SK-N-SH (cell line): ENCODE measurements around the gene TMA7. TPM values are rescaled to one million over a fixed set of nuclear protein-coding genes. Genes with fewer than 3 reads are reported as not detected.

ENCODE experiments used
- CTCF ChIA-PET: fragments of 300-600, 350-600 bp; formaldehyde crosslinking; extraction: SDS; loops from one replicate; lab custom pipeline; 2021; lab: Yijun Ruan, JAX
- POLR2A ChIA-PET: fragments of 350-600 bp; sonication (Branson Sonifier 250); formaldehyde crosslinking; extraction: SDS; loops from one replicate; lab custom pipeline; 2020; ENCODE audit warnings: antibody characterized with exemption, inconsistent platforms; lab: Yijun Ruan, JAX
- DNase-seq: peaks from one replicate; pipeline ENCODE4 v3.0.0; 2012
- H2AFZ ChIP-seq: fragments of 200-600 bp; sonication (generic); 2 replicates; pipeline ENCODE4 v1.8.1; 2016; ENCODE audit warnings: antibody characterized with exemption, mild to moderate bottlenecking, low read depth
- H3F3A ChIP-seq: fragments of 200-600 bp; sonication (generic); replicated peaks from 2 replicates; pipeline ENCODE3; 2016; ENCODE audit warnings: antibody characterized with exemption, mild to moderate bottlenecking; ENCODE audit not compliant: insufficient read depth
- H3K27ac ChIP-seq, 2 experiments: fragments of 200-500 bp in 1 of 2; fragments of 200-600 bp in 1 of 2; sonication (Bioruptor generic) in 1 of 2; sonication (generic), shearing (Covaris generic) in 1 of 2; 2 replicates each; pipeline versions ENCODE4 v1.5.1 to v1.6.1; 2014 to 2016; ENCODE audit warnings: low read depth in 2 of 2, inconsistent platforms in 1 of 2, low read length in 1 of 2, mild to moderate bottlenecking in 1 of 2, mixed read lengths in 1 of 2
- H3K27me3 ChIP-seq: fragments of 200-600 bp; sonication (generic), shearing (Covaris generic); 2 replicates; pipeline ENCODE4 v1.6.1; 2016; ENCODE audit warnings: mixed run types; ENCODE audit not compliant: insufficient read depth
- H3K36me3 ChIP-seq, 2 experiments: fragments of 200-500 bp in 1 of 2; fragments of 200-600 bp in 1 of 2; sonication (Bioruptor generic) in 1 of 2; sonication (generic) in 1 of 2; replicated peaks in 1 of 2; 2 replicates each; pipeline versions ENCODE3 to v1.5.1; 2014 to 2016; ENCODE audit warnings: low read length in 1 of 2, mild to moderate bottlenecking in 1 of 2; ENCODE audit not compliant: insufficient read depth in 2 of 2, control insufficient read depth in 1 of 2
- H3K4me1 ChIP-seq, 2 experiments: fragments of 200-500 bp in 1 of 2; fragments of 200-600 bp in 1 of 2; sonication (Bioruptor generic) in 1 of 2; sonication (generic), shearing (Covaris generic) in 1 of 2; 2 replicates each; pipeline versions ENCODE4 v1.5.1 to v1.6.1; 2014 to 2016; ENCODE audit warnings: low read depth in 1 of 2, low read length in 1 of 2, mixed run types in 1 of 2; ENCODE audit not compliant: insufficient read depth in 2 of 2, control insufficient read depth in 1 of 2
- H3K4me2 ChIP-seq: fragments of 200-600 bp; sonication (generic), shearing (Covaris generic); 2 replicates; pipeline ENCODE4 v1.6.1; 2017; ENCODE audit warnings: mixed run types
- H3K4me3 ChIP-seq, 2 experiments: fragments of 200-500 bp in 1 of 2; fragments of 200-600 bp in 1 of 2; sonication (Bioruptor generic) in 1 of 2; sonication (generic), shearing (Covaris generic) in 1 of 2; 2 replicates each; pipeline versions ENCODE4 v1.5.1 to v1.8.1; 2014 to 2016; ENCODE audit warnings: low read depth in 2 of 2, inconsistent platforms in 1 of 2, low read length in 1 of 2, mild to moderate bottlenecking in 1 of 2, mixed read lengths in 1 of 2, moderate library complexity in 1 of 2
- H3K79me2 ChIP-seq: fragments of 200-600 bp; sonication (generic); 2 replicates; pipeline ENCODE4 v1.8.1; 2017; ENCODE audit warnings: mild to moderate bottlenecking; ENCODE audit not compliant: insufficient read depth
- H3K9ac ChIP-seq: fragments of 200-600 bp; sonication (generic); 2 replicates; pipeline ENCODE4 v1.6.1; 2017; ENCODE audit warnings: mixed run types
- H3K9me2 ChIP-seq: fragments of 200-600 bp; sonication (generic); 2 replicates; pipeline ENCODE4 v1.6.1; 2017; ENCODE audit warnings: mixed run types
- H3K9me3 ChIP-seq: fragments of 200-600 bp; sonication (generic); 2 replicates; pipeline ENCODE4 v1.6.1; 2017; ENCODE audit warnings: mixed run types, mild to moderate bottlenecking, moderate library complexity
- H4K20me1 ChIP-seq: fragments of 200-600 bp; sonication (generic); 2 replicates; pipeline ENCODE4 v1.6.1; 2017; ENCODE audit warnings: mild to moderate bottlenecking, mixed run types; ENCODE audit not compliant: insufficient read depth
- CHD2 ChIP-seq: fragments of 150-350 bp; IDR thresholded peaks from 2 replicates; pipeline ENCODE4 v1.6.1; 2018; ENCODE audit warnings: low read length; ENCODE audit not compliant: partially characterized antibody
- CTCF ChIP-seq: fragments of 200-600 bp; sonication (generic); IDR thresholded peaks from 2 replicates; pipeline ENCODE4 v1.6.1; 2017; ENCODE audit warnings: antibody characterized with exemption, mild to moderate bottlenecking, moderate library complexity
- ELF1 ChIP-seq: IDR thresholded peaks from 2 replicates; pipeline ENCODE4 v1.4.0; 2012
- EZH2phosphoT487 ChIP-seq: fragments of 200-600 bp; sonication (generic); IDR thresholded peaks from 2 replicates; pipeline ENCODE4 v1.6.1; 2017; ENCODE audit warnings: low read depth, mixed run types, mild to moderate bottlenecking, antibody characterized with exemption, moderate library complexity, borderline replicate concordance
- FOSL2 ChIP-seq: IDR thresholded peaks from 2 replicates; pipeline ENCODE4 v1.4.0; 2012; ENCODE audit warnings: low read depth, mild to moderate bottlenecking, moderate library complexity, borderline replicate concordance
- FOXJ3 ChIP-seq: sonication (generic); formaldehyde crosslinking; IDR thresholded peaks from 2 replicates; pipeline ENCODE4 v1.5.1; 2020; ENCODE audit warnings: mild to moderate bottlenecking, missing genetic modification reagents
- MEF2A ChIP-seq: IDR thresholded peaks from 2 replicates; pipeline ENCODE4 v1.4.0; 2012; ENCODE audit warnings: low read depth, borderline replicate concordance
- MXI1 ChIP-seq: IDR thresholded peaks from 2 replicates; pipeline ENCODE4 v1.6.1; 2012; ENCODE audit warnings: mild to moderate bottlenecking, low read depth, low read length, improper control_type of control experiment
- NFIC ChIP-seq: IDR thresholded peaks from 2 replicates; pipeline ENCODE4 v1.4.0; 2012; ENCODE audit warnings: borderline replicate concordance
- NRF1 ChIP-seq: IDR thresholded peaks from 2 replicates; pipeline ENCODE4 v1.6.1; 2012; ENCODE audit warnings: low read depth, mild to moderate bottlenecking, low read length
- POLR2AphosphoS5 ChIP-seq: IDR thresholded peaks from 2 replicates; pipeline ENCODE4 v1.6.1; 2012; ENCODE audit warnings: low read depth, low read length
- RAD21 ChIP-seq: IDR thresholded peaks from 2 replicates; pipeline ENCODE4 v1.6.1; 2012; ENCODE audit warnings: mild to moderate bottlenecking, low read length
- REST ChIP-seq: IDR thresholded peaks from 2 replicates; pipeline ENCODE4 v1.6.1; 2012; ENCODE audit warnings: mild to moderate bottlenecking, low read depth, low read length, moderate library complexity
- RFX5 ChIP-seq: IDR thresholded peaks from 2 replicates; pipeline ENCODE4 v1.6.1; 2012; ENCODE audit warnings: mild to moderate bottlenecking, improper control_type of control experiment, low read length
- SIN3A ChIP-seq: IDR thresholded peaks from 2 replicates; pipeline ENCODE4 v1.6.1; 2012; ENCODE audit warnings: low read depth, mild to moderate bottlenecking, low read length, moderate library complexity, borderline replicate concordance
- WGBS: methylation state at CpG from one replicate; pipeline ENCODE4 v1.1.6; 2017; ENCODE audit warnings: low lambda C conversion rate; 5-methylcytosine and 5-hydroxymethylcytosine counted together
- polyA plus RNA-seq, 3 experiments: library from polyadenylated mRNA; depleted of rRNA; stranded (reverse); fragments of >200 nt; gene quantifications; 2 replicates each; pipeline ENCODE4 v1.2.3, GENCODE V29; 2012

The TMA7 gene
- polyA plus RNA-seq, 1 of the 3 experiments (the other 2 are of a cell fraction): 438 TPM

- TF ChIP-seq RFX5: no peak
- TF ChIP-seq CTCF: no peak
- no peak for TF ChIP-seq RAD21
- no peak for TF ChIP-seq POLR2AphosphoS5
Measured at GRCh38 chr3:48426944-48427629, 13.0 kb upstream of the TMA7 start (continued).

- Histone ChIP-seq H3K79me2 (peaks cover 51% of the 10 kb centered on the region), H3K9me2 (no peaks in the 10 kb centered on the region), H3K4me3 (peak overlapping the region; percentile 73 to 79; a peak in 2 of 4 replicates), H3K9me3 (no peaks in the 10 kb centered on the region), H3K27ac (no peak overlapping the region; a peak in 1 of 4 replicates), H3K4me2 (peak overlapping the region; percentile 99), H3K4me1 (peaks cover 7 to 47% of the 10 kb centered on the region in 2 experiments; a peak in 2 of 4 replicates), H3K27me3 (no peaks in the 10 kb centered on the region), H4K20me1 (no peaks in the 10 kb centered on the region), H3K36me3 (peaks cover 0 to 8% of the 10 kb centered on the region in 2 experiments), H3K9ac (no peak overlapping the region), H2AFZ (no peak overlapping the region), H3F3A (no peaks in the 10 kb centered on the region)
- CTCF ChIA-PET: interaction anchor here (13.2 to 14.1 kb wide), 2 partner anchors 7 to 22 kb away, joined by 156 to 399 read pairs; no protein-coding TSS in a partner anchor
- POLR2A ChIA-PET: no interaction called here
- 97% methylated on average over 9 of the region's 9 CpGs for WGBS
- TF ChIP-seq NFIC (no peak), POLR2AphosphoS5 (no peak), FOSL2 (no peak), FOXJ3 (CRISPR knock-in tag) (no peak), NRF1 (no peak), CHD2 (no peak), REST (no peak), ELF1 (no peak), SIN3A (no peak), MXI1 (no peak), MEF2A (no peak), EZH2phosphoT487 (no peak)
- no peak for DNase-seq
Measured at GRCh38 chr3:48427630-48427962, 12.5 kb upstream of the TMA7 start.
